Calu3 (cell line): ENCODE measurements around the gene ENTPD5. TPM values are rescaled to one million over a fixed set of nuclear protein-coding genes. Genes with fewer than 3 reads are reported as not detected.
A peak's percentile ranks its signal among the peaks of the same experiment; 100 is the strongest.

Source experiments
- BruUV-seq: library from RNA; stranded (reverse); fragments of 400-500 nt; replicated peaks from 2 replicates; lab custom pipeline; 2021; lab: Mats Ljungman, UMichigan
- CTCF ChIA-PET: fragments of 300-600 bp; sonication (Branson Sonifier 250); formaldehyde crosslinking; loops from one replicate; lab custom pipeline; 2022; ENCODE audit warnings: antibody characterized with exemption; lab: Charles Lee
- DNase-seq: peaks from one replicate; pipeline ENCODE4 v3.0.0; 2022
- H3K27ac Mint-ChIP-seq: one replicate; pipeline ENCODE4 v1.8.0; 2022; ENCODE audit warnings: mixed read lengths; ENCODE audit not compliant: unreplicated experiment
- H3K27me3 Mint-ChIP-seq: one replicate; pipeline ENCODE4 v1.8.0; 2022; ENCODE audit warnings: mixed read lengths; ENCODE audit not compliant: unreplicated experiment
- H3K36me3 Mint-ChIP-seq: one replicate; pipeline ENCODE4 v1.8.0; 2022; ENCODE audit warnings: mild to moderate bottlenecking, moderate library complexity, mixed read lengths; ENCODE audit not compliant: insufficient read depth, unreplicated experiment
- H3K4me1 Mint-ChIP-seq: one replicate; pipeline ENCODE4 v1.8.0; 2022; ENCODE audit warnings: mild to moderate bottlenecking, low read depth, mixed read lengths; ENCODE audit not compliant: unreplicated experiment
- H3K4me3 Mint-ChIP-seq: one replicate; pipeline ENCODE4 v1.8.0; 2022; ENCODE audit warnings: mild to moderate bottlenecking, low read depth, moderate library complexity, mixed read lengths; ENCODE audit not compliant: unreplicated experiment
- H3K9me3 Mint-ChIP-seq: one replicate; pipeline ENCODE4 v1.8.0; 2022; ENCODE audit warnings: low read depth, mixed read lengths; ENCODE audit not compliant: unreplicated experiment
- CTCF ChIP-seq: fragments of 200-600 bp; IDR thresholded peaks from one replicate; pipeline ENCODE4 v1.8.0; 2022; ENCODE audit warnings: antibody characterized with exemption; ENCODE audit not compliant: unreplicated experiment
- intact Hi-C: fragments of 100-400 bp; cut with micrococcal nuclease; formaldehyde crosslinking; loops from one replicate; pipeline ENCODE4 v1.10.0; 2022; ENCODE audit not compliant: unreplicated experiment
- total RNA-seq: library from RNA; stranded (reverse); gene quantifications from 2 replicates; pipeline ENCODE4 v1.2.3, GENCODE V29; 2022

Gene ENTPD5
- total RNA-seq, 1 experiment from 2014 or later: 10.0 TPM

GRCh38 chr14:74018174-74018585, 908 bp downstream of the ENTPD5 start:
- Mint-ChIP-seq H3K4me3 (peak overlapping the region; percentile 67), H3K27ac (peak overlapping the region; percentile 73), H3K4me1 (peaks cover 7% of the 10 kb centered on the region), H3K36me3 (peaks cover 19% of the 10 kb centered on the region), H3K9me3 (no peaks in the 10 kb centered on the region), H3K27me3 (no peaks in the 10 kb centered on the region)
- TF ChIP-seq CTCF: no peak
- CTCF ChIA-PET: interaction anchor here (0.6 to 0.7 kb wide), 2 partner anchors 21 to 453 kb away, joined by 3 read pairs; no protein-coding TSS in a partner anchor
- BruUV-seq: TSS peak; percentile 39
- no peak for DNase-seq
- intact Hi-C loops: no loop called here

GRCh38 chr14:74015963-74016362, 3.1 kb downstream of the ENTPD5 start:
- Mint-ChIP-seq H3K36me3 (peaks cover 19% of the 10 kb centered on the region), H3K27me3 (no peaks in the 10 kb centered on the region), H3K4me3 (no peak overlapping the region), H3K4me1 (peaks cover 8% of the 10 kb centered on the region), H3K9me3 (no peaks in the 10 kb centered on the region), H3K27ac (no peak overlapping the region)
- DNase-seq: no peak
- no TSS peak for BruUV-seq
- intact Hi-C loops: no loop called here
- no peak for TF ChIP-seq CTCF
- CTCF ChIA-PET: no interaction called here

- no TSS peak for BruUV-seq
- H3K36me3 Mint-ChIP-seq: peaks cover 19% of the 10 kb centered on the region
Observed at GRCh38 chr14:74015176-74015575, 3.9 kb downstream of the ENTPD5 start.

GRCh38 chr14:74014299-74014698, 4.8 kb downstream of the ENTPD5 start:
- Mint-ChIP-seq H3K4me1 (peaks cover 8% of the 10 kb centered on the region), H3K36me3 (peaks cover 15% of the 10 kb centered on the region), H3K27me3 (no peaks in the 10 kb centered on the region), H3K4me3 (no peak overlapping the region), H3K27ac (no peak overlapping the region), H3K9me3 (no peaks in the 10 kb centered on the region)
- CTCF ChIA-PET: interaction anchor here (0.5 to 1.7 kb wide), 2 partner anchors 16 to 106 kb away, joined by 5 read pairs; no protein-coding TSS in a partner anchor
- no peak for TF ChIP-seq CTCF
- peak; percentile 48 for DNase-seq
- intact Hi-C loops: no loop called here
- BruUV-seq: no TSS peak

More at GRCh38 chr14:74015176-74015575, 3.9 kb downstream of the ENTPD5 start:
- CTCF ChIA-PET: no interaction called here
- Mint-ChIP-seq H3K27ac (no peak overlapping the region), H3K4me3 (no peak overlapping the region), H3K4me1 (peaks cover 8% of the 10 kb centered on the region), H3K9me3 (no peaks in the 10 kb centered on the region), H3K27me3 (no peaks in the 10 kb centered on the region)
- intact Hi-C loops: no loop called here
- TF ChIP-seq CTCF: no peak
- no peak for DNase-seq
